GM21786 (cell line): Measurements from ENCODE around the gene FERMT1.
"Not testable (repeated sequence)": the region's sequence is repeated elsewhere in the genome, so short reads cannot be mapped to it uniquely, and the experiment has no call there.

Experiments
- ATAC-seq: cut with Tn5 transposase; IDR thresholded peaks from one replicate; pipeline ENCODE4 v1.9.1; 2021; ENCODE audit not compliant: unreplicated experiment

The FERMT1 gene

DNA sequence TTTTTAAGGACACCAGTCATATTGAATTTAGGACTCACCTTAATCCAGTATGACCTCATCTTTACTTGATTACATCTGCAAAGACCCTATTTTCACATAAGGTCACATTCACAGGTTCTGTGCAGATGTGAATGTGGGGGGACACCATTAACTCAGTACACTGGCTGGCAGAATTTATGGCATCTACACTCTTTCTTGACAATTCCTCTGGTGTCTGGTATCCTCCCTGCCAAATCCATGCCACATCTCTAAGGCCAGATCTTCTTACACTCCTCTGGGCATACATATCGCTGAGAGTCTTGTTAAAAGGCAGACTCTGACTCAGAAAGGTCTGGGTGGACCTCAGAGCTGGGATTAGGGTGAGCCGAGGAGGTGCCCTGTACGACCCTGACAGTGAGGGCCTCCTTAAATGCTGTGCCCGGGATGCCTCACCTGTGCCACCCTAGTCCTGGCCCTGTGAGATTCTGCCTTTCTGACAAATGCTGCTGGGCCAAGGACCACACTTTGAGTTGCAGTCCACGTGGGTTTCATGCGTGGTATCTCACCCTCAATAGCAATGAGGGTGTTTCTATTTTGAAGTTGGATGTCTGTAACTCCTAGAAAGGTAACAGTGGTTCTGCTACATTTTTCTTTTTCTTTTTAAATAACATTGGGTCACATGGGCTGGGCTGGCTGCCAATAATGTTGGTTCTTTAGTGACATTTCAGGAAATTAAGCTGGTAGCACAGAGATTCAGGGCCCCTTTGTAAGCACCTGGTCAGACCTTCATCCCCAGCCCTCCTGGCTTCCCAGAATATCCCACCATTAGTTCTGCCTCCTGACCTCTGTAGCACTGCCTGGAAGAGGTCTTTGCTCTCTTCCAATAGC is 51.8 kb downstream of the FERMT1 start:
- ATAC-seq = no peak

DNA sequence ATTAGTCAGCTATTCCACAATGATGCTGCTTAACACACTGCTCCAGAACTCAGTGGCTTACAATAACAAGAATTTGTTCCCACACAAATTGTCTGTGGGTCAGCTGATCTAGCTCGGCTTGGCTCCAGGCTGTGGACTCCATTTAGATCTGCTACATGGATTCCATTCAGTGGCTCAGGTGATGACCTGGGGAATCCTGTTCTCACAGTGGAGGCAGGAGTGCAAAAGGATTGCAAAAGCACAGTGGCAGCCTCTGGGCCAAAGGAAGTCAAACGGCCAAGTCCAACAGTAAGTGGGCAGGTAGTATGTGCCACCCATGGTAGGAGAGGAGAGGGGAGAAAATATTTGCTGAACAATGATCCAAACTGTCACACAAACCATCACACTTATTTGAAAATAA is 53.2 kb downstream of the FERMT1 start:
- no peak for ATAC-seq

DNA sequence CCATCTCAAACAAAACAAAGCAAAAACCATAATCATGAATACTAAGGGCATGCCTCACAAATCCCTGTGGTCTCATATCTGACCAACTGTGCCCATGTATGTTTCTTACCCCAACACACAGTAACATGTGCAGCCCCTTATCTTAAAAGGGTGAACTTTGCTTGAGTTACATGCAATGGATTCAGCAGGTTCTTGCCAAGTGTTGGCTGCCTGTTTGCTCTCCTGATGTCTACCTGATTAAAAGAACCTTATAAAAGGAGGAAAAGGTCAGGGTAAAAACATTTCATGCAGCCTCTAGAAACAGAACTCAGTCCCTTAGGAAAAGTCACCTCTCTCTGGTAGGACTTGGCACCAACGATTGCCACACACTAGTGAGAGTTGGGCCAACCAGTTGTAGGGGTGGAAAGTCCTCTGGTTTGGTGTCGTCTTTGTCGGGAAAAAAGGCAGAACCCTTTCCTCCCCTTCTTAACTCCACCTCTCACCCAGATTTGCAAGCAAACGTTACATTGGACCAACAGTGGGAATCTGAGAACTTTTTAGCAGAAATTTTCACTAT is 55.0 kb downstream of the FERMT1 start:
- no peak for ATAC-seq

DNA sequence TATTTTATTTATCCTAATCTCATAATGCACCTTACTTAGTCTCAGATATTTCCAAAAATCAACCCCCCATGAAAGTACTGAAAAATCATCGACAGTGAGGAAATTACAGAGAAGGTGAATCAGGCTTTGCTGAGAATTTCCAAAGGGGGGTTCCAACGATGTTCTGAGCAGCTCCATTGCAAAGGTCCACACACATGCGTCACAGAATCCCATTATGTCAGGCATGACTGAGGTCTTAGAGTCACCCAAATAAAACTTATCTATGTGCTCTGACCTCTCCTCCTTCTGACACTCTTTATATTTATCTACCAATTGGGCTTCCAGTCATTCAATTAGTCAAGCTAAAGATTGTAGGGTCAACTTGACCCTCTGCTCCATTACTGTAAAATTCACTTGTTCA is 56.2 kb downstream of the FERMT1 start:
- no peak for ATAC-seq

DNA sequence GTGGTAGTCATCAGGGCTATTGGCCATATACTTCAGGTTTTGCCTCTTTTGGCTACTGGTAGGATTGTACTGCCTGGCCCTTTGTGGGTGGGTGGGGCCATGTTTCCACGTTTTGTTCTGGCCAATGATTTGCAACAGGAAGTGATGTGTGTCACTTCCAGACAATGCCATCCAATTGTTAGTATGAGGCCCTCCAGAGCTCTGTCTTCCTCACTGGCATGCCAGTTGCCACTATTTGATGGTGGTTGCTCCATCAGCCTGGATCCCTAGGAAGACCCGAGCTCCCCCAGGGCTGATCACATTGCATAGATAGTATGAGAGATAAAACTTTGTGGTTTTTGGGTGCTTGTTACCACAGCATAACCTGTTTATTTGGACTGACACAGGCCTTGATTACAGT is 61.3 kb downstream of the FERMT1 start:
- ATAC-seq = no peak

DNA sequence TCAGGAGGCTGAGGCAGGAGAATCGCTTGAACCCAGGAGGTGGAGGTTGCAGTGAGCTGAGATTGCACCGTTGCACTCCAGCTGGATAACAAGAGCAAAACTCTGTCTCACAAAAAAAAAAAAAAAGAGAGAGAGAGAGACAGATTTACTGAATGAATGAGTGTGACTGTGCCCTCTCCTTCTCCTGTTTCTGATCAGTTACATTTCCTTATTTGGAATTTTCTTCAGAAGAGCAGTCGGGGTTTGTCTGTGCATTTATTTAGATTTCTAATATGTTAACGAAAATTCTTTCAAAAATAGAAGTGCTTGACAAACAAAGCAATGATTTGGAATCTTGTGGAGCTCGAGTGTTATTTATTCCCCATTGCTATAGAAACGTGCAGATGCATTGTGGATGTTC is 62.6 kb downstream of the FERMT1 start:
- no peak for ATAC-seq

DNA sequence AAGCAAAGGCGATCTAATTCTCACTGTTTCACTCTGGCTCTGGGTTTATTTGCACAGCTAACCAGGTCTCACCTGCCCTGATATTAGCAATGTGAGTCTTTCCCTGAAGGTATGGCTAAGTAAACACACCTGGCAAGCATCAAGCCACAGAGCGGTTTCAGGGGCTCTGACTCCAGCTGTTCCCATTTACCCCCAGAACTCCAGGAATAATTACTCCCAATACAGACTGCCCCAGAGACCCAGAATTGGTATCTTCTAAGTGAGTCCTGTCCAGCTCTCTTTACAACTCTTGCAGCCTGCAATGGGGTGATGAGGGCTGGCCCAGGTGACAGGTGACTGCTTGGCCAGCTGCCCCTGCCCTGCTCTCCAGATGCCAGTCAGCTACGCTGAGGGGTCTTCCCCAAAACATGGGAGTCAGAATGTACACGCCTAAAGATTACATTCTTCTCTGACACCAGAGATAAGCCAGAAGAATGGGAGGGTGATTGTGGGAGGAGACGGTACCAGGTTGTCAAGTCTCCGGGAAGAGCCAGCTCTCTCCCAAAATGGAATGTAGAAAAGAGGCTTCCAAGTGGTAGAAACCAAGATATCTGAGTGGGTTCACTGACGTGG is 64.0 kb downstream of the FERMT1 start:
- ATAC-seq = no peak

DNA sequence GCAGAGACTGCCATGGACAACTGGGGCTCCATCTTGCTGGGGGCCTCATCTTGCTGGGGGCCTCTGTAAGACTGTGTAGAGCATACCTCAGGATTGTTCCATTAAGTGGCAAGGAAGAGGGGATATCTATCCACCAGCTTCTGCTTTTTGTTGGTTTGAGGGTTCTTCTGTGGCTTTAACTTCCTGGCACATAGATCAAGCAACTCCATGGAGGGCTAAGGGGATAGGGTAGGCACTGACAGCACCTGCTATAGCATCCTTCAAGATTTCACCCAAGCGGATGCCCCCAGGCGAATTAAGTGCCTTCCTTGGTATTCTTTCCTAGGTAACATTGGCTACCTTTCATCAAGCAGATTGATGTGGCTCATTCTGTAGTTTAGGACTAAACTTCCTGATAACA is 65.1 kb downstream of the FERMT1 start:
- ATAC-seq = no peak

DNA sequence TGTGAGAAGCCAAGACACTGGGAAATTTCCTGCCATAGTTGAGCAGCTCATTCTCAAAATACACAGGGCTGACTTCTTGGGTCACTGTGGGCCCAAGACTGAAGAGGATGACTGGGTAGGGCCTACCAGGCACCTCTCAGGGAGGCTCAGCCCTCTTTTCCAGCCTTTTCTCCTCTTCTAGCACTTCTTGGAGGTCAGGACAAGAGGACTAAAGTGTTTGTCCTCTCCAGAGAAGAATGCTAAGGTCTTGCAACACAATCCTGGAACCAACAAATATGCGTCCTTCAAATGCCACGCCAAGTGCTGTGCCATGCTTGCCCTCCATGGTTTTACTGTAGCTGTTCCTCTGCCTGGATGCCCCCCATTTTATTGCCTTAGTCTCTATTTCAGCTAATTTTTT is 65.7 kb downstream of the FERMT1 start:
- no peak for ATAC-seq

DNA sequence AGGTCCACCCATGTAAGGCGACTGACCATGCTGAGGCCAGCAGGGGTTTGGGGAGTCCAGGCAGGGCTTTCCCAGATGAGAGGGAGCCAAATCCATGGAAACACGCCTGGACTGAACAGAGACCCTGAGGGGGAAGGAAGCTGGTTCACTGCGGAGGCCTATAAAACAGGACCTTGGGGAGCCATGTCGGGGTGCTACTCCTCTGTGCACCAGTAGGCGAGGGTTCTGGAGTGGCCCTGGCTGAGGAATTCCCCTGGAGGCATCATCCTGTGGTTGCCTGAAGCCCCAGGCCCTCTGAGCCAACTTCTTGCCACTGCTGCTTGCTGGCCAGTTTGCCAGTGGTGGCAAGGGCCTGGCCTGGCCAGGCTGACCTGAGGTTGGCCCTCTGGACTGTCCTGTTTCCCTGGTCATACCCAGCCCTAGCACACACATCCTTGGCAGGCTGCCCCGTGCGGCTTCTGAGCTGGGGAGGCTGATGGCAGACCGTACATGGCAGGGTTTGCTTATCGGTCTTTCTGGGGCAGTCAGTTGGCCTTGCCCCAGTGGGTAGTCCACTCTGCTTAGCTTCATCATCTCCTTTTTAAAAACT is 66.8 kb downstream of the FERMT1 start:
- ATAC-seq = no peak

DNA sequence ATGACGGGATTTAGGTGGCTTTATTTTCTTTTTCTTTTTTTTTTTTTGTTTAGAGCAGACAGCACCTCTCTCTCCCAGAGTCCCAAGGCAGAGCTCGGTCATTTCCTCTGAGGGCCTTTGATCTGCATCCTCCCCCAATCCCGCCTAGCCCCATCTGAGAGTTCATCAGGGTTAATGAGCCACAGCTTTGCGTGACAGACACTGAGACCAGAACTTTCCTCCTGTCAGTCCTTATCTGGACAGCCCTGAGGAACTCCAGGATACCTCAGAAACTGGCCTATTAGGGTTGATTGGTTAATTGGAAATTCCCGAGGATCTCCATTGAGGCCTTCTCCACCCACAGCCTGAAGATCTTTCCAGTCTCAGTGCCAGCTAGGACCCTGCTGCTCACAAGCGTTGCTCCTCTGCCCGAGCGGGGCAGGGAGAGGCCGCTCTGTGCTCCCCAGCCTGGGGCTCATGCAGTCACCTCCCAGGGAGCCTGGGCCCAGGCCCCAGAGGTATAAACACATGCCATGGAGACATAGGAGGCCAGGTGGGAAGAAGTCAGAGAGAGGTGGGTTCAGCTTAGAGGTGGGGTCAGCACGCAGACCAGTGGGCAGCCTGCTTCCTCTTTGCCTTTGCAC is 67.6 kb downstream of the FERMT1 start:
- no peak for ATAC-seq

DNA sequence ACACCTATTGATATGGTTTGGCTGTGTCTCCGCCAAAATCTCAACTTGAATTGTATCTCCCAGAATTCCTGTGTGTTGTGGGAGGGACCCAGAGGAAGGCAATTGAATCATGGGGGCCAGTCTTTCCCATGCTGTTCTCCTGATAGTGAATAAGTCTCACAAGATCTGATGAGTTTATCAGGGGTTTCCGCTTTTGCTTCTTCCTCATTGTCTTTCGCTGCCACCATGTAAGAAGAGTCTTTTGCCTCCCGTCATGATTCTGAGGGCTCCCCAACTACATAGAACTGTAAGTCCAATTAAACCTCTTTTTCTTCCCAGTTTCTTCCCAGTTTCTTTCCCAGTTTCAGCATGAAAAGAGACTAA is 68.2 kb downstream of the FERMT1 start:
- not testable (repeated sequence) for ATAC-seq

DNA sequence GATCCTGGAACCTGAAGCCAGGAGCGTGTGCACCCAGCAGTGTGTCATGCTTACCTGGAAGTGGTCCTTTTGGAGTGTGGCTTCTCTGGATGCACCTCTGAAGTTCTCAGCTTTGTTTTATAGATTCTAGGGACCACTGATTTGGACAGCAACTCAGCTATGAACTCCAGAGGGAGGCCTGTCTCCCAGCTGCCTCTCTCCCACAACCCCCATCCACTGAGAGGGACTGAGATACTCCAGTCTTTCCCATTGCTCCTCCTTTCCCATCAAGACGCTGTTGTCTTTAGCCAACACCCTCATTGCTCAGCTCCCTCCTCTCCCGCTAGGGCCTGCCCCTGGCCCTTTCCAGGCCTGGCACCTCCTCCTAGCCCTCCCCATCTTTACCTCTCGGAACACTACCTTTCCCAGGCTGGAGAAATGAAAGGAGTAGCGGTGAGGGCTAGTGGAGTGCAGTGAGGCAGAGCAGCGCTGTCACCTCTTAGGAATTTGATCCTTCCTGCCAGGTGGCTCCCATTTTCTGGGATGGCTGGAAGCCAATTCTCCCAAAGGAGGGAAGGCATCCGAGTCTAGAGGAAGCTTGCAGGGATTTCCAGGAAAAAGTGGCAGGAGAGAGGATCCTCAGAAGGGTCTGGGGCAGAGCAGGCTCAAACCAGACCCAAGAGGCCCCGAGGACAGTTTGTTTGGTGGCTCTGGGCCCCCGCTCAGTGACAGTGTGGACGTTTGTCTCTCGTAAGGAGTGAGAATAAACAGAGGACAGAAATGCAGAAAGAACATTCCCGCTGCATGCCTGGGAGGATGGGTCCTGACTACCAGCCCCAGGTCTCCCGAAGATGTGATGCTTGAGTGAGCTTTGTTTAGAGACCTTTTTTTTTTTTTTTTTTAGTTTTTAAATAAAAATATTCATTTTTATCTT is 68.8 kb downstream of the FERMT1 start, which contains the start of gene LRRN4:
TSS of gene LRRN4 (minus strand) at position 285 of the 913 bp plus-strand sequence. CDS start 1,261 bp downstream, outside the sequence.
- no peak for ATAC-seq

DNA sequence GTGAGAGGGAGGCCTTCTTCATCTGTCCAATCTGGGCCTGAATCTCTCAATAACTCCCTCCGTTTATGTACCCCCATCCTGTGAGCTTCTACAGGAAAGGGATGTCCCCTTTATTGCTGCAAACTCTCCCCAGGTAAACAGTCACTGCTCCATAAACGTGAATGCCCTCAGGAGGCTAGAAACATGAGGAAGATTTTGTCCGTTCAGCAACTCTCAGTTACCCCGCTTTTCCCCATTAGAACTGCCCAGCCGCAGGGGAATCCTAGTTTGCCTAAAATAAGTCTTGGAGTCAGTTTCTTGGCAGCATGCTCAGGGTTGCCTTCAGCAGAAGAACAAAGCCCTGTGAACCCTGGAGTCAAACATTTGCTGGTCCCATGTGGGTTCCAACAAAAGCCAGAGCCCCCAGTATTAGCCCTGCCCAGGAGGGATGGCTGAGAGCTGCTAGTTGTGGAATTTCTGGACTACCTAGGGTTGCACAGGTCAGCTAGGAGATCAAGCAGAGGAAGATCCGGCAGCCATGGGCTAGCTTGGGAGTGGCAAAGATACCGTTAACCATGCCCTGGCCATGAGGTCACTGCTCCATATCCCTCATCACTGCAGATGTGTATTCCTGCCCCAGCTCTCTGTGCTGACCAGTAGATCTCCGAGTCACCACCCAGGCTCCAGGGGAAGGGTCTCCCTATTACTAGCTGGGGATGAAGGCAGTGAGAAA is 69.6 kb downstream of the FERMT1 start:
- ATAC-seq = no peak

DNA sequence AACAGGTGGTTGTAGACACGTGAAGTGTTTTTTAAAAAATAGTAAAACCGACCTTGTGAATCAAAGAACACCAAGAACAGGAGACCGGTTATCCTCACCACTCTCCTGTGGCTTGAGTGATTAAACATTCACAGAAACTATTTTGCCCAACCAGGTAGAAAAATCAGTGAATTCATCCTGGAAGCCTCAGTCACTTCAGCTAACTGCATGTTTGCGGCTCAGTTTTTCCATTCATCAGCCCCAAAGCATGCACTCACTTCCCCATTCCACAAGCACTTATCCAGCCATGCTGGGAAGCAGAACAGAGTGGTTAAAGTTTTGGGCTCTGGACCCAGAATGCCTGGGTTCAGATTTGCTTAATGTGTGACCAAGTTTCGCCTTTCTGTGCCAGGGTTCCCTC is 71.3 kb downstream of the FERMT1 start:
- ATAC-seq = no peak

DNA sequence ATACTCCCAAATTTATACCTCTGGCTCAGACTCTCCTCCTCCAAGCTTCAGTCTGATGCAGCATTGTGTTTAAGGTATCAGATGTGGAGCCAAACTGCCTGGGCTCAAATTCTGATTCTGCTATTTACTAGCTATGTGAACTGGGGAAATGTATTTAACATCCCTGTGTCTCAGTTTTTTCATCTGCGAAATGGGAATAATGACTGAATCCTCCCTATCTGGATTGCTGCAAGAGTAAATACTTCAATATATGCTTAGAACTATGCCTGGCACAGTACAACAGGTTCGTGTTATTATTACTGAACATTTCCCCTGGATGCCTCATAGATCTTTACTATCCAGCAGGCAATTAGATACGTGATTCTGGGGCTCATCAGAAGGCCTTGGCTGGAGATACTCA is 74.4 kb downstream of the FERMT1 start:
- no peak for ATAC-seq

DNA sequence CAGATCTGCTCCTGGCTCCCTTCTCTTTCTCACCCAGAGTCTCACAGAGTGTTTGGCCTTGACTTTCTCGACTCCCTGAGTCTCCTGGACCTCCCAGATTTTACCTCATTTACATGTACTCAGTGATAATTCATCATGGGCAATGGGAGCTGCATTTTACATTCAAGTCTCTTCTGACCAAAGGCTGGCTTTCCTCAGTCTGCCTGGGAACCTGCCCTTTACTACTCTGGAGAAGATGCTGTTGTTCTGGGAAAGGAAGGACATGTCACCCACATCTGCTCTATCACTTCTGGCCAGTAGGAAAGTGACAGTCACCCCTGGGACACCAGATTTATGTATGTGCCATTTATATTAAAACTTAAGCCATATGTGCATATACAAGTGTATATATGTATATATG is 76.4 kb downstream of the FERMT1 start:
- ATAC-seq = no peak

DNA sequence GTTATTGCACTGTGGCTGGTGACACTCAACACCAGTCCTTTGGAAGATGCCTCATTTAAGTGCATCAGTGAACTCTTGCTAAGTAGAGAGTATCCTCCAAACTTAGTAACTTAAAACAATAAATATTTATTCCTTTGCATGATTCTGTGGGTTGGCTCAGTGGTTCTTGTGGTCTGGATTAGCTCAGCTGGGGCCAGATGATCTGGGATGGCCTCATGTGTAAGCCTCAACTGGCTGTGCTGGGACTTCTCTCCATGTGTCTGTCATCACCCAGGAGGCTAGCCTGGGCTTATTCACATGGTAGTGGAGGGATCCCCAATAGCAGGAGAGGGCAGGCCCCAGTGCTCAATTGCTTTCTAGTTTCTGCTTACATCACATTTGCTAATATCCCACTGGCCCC is 77.3 kb downstream of the FERMT1 start:
- no peak for ATAC-seq

DNA sequence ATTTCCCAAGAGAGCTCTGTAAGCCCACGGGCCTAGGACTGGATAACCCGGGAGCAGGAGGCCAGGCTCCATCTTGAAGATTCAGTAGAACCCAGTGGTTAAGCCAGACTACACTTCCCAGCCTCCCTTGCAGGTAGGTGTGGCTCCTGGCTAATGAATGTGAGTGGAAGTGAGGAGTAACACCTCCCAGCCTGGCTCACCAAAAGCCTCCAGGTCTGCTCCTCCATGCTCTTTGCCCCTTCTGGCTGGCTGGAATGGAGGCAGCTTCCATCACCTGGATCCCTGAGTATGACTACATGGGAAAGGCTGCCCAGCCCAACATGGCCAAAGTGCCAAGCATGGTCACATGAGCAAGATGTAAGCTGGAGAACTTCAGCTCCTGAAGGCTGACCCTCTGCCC is 78.7 kb downstream of the FERMT1 start:
- no peak for ATAC-seq

DNA sequence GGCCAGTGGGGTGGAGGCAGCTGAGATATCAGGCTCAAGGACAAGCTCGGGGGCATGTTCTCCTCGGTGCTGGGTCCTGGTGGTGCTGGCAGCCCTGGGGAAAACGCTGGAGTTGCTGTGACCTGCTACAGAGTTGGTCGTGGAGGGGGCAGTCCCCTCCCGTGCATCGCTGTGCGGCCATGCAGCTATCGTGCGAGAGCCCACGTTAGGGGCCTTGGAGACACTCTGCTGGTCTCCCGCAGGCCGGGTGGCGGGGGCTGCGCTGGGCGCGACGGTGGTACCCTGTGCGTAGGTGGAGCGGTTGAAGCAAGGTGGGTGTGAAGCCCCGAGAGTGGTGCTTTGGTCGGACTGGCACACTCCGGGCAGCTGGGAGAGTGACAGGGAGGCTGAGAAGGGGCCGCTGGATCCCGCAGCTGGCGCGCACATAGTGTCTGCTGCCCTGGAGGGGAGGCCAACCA is 81.0 kb downstream of the FERMT1 start:
- ATAC-seq = no peak
